NCI-H82 treated with DMSO at 0.1 percent for 48 hours (cell line): Measurements from ENCODE around the gene MATR3.
"Not testable (repeated sequence)": the region's sequence is repeated elsewhere in the genome, so short reads cannot be mapped to it uniquely, and the experiment has no call there.

Source experiments
- DNase-seq: peaks from one replicate; lab custom pipeline; 2025; ENCODE audit not compliant: unreplicated experiment; lab: John Stamatoyannopoulos, UW

Gene MATR3

DNA sequence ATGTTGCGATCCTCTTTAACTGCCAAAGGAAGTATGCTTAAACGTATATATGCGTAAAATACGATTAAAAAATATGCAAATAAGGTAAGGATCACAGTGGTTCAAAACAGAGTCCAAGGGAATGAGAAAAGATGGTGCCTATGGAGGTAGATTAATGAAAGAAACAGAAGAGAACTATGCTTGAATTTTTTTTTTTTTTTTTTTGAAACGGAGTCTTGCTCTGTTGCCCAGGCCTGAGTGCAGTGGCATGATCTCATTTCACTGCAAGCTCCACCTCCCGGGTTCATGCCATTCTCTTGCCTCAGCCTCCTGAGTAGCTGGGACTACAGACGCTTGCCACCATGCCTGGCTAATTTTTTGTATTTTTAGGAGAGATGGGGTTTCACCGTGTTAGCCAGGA is 51.9 kb downstream of the MATR3 start:
- DNase-seq: not testable (repeated sequence)

DNA sequence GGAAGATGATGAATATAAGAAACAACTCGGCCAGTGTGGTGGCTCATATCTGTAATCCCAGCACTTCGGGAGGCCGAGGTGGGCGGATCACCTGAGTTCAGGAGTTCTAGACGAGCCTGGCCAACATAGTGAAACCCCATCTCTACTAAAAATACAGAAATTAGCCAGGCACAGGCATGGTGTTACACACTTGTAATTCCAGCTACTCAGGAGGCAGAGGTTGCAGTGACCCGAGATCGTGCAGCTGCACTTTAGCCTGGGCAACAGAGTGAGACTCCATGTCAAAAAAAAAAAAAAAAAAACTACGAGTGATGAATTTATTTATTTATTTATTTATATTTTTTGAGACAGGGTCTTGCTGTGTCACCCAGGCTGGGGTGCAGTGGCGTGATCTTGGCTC is 54.3 kb downstream of the MATR3 start:
- DNase-seq: not testable (repeated sequence)

DNA sequence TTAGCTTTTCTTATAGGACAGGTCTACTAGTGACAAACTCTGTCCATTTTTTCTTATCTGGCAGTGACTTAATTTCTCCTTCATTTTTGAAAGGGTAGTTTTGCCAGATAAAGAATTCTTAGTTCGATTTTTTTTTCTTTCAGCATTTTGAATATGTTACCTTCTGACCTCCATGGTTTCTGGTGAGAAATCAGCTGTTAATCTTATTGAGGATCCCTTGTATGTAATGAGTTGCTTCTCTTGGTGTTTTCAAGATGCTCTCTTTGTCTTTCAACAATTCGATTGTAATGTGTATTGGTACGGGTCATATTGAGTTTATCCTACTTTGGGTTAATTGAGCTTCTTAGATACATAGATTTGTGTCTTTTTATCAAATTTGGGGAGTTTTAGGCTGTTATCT is 60.6 kb downstream of the MATR3 start:
- DNase-seq: no peak

DNA sequence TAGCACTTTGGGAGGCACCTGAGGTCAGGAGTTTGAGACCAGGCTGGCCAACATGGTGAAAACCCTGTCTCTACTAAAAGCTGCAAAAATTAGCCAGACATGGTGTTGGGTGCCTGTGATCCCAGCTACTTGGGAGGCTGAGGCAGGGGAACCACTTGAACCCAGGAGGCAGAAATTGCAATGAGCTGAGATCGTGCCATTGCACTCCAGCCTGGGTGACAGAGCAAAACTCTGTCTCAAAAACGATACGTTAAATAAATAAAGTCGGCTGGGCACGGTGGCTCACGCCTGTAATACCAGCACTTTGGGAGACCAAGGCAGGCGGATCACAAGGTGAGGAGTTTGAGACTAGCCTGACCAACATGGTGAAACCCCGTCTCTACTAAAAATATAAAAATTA is 62.4 kb downstream of the MATR3 start:
- not testable (repeated sequence) for DNase-seq

DNA sequence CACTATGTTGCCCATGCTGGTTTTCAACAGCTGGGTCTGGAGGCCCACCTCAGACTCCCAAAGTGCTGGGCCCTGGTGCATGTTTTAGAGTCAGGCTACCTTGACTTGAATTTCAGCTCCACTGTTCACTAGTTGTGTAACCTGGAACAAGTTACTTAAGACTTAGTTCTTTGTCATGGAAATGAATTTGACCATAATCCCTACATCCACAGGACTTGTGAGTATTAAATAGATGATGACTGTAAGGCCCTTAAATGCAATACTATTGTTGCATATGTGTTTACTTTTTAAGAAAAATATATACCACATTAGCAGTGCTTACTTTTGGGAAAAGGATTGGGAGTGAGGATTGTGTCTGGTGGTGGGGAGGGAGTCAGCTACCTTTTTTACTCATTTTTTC is 64.5 kb downstream of the MATR3 start:
- no peak for DNase-seq

DNA sequence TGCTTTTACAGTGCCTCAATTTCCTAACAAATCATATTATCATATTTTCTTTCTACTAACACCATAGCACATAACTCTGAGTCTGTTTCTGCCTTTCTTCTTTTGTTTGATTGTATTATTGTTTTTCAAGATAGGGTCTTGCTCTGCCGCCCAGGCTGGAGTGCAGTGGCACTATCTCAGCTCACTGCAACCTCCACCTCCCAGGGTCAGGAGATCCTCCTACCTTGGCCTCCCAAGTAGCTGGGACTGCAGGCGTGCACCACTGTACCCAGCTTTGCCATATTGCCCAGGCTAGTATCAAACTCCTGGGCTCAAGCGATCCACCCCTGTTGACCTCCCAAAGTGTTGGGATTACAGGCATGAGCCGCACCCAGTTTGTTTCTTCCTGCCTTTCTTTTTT is 66.8 kb downstream of the MATR3 start:
- DNase-seq: no peak

DNA sequence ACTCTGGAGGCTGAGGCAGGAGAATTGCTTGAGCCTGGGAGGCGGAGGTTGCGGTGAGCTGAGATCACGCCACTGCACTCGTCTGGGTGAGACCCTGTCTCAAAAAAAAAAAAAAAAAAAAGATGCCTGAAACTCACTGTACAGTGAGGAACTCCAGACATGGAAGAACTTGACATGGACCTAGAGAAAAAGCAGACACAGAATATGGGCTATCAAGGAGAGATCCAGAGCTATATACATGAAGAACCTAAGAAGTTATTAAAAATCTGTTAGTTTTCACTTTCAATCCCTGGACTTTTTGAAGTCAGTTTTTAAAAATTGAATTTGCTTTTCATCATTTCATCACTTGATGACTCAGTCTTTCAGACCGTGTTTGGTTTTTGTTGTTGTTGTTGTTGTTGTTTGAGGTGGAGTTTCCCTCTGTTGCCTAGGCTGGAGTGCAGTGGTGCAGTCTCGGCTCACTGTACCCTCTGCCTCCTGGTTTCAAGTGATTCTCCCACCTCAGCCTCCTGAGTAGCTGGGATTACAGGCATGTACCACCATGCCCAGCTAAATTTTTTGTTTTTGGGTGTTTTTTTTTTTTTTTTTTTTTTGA is 68.4 kb downstream of the MATR3 start:
- no peak for DNase-seq

DNA sequence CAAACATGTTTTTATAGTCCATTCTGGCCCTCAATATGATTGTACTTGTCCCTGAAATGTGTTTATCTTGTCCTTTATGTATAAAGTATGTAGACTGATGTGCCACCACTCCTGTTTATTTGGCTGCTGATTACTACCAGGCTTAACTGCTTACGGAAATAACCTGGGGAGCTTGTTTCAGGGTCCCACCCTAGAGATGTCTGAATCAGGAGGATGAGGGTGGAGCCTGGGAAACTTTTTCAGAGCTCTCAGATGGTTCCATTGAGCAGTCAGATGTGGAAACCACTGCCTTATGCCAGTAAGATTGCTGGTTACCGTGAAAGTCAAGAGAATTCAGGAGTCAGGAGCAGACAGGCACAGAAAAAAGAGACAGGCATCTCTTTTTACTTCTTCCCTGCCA is 70.4 kb downstream of the MATR3 start:
- DNase-seq: no peak

DNA sequence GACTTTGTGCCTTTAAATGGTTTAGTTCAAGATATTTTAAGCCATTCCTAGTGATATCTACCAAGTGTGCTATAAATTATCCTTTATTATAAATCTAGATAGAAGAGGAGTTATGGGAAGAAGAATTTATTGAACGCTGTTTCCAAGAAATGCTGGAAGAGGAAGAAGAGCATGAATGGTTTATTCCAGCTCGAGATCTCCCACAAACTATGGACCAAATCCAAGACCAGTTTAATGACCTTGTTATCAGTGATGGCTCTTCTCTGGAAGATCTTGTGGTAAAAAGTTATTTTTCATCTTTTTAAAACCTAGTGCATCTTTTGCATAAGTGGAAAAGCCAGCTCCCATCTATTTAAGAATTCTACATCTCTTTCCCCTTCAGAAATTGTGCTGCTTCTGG is 70.9 kb downstream of the MATR3 start:
- DNase-seq: no peak

DNA sequence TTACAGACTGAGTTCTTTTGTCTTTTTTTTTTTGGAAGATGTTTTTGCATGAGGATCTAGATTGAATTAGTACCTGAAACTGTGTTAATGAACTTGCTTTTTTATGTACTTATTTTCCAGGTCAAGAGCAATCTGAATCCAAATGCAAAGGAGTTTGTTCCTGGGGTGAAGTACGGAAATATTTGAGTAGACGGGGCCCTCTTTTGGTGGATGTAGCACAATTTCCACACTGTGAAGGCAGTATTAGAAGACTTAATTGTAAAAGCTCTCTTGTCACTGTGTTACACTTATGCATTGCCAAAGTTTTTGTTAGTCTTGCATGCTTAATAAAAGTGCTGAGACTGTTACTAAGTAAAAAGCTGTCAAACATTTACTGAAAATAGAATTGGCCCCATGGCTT is 75.1 kb downstream of the MATR3 start:
- DNase-seq: no peak

DNA sequence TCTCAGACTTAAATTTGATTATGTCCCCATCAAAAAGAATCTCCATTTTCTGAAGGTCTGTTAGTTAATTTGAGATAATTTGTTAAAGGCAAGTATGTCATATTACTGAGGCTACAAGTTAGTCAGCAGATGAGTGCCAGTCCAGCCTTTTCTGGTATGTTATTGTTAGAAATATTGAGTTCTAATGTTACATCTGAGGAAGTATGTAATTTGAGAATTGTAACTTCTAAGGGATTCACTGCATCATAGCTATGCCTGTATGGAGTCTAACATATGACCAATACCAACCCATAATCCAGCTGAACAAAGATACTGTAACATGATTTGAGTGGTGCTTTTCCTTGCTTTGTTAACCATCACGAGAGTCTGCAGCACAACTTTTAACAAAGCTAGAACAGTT is 75.6 kb downstream of the MATR3 start:
- no peak for DNase-seq

DNA sequence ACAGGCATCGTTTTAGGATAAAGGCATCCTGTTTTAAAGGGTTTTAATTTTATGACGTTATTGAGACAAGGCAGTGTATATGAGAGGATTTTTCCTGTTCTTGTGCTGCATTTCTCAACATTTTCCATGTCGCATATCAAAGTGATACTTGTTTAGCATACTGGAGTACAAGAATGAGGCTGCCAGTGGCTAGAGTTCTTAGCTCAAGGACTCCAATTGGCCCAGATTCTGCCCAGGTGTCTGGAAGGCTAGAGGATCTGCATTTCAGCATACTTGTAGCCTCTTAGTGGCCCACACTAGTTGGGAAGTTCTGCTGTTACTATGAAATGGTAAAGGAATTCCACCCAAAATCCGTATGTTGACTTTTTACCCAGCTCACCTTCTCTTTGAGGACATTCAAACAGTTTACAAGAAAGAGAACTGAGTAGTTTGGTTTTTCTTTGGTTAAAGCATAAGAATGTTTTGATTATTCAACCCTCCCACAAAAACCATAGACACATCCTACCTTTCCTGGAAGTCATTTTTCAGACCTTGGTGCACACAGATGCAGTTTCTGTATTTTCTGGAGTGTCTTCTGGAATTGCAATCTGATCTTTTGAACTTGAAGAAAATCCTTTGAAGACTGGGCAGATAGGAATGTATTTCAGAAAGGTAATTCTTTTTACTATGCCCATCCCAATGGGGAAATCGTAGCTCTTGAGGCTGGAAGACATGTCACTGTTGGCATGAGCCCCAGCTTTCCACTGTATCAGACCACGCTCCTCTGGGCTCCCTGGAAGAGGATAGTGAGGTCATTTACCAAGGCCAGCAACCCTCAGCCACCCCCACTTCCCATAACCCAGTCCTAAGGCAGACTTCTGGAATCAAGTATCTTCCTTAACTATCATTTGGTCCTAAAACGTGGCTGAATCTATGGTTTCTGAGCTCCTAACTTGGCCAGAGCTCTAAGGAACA is 78.2 kb downstream of the MATR3 start:
- no peak for DNase-seq

DNA sequence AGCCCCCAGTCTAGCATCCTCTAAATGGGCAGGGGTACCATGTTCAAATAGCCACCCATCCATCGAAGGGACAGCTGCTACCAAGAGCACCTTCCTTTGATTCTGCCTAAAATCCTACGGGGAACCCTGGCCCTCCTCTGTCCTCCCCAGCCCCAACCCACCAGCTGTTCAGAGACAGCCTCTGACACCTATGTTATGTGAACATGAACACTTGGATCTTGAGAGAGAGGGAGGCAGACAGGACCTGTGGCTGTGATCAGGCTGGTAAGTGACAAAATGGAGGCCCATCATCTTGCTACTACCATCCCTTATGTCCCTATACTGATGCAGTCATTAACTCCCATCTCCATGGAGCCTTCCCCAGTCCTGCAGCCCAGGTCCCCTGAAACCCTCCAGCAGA is 81.4 kb downstream of the MATR3 start:
- DNase-seq: no peak

DNA sequence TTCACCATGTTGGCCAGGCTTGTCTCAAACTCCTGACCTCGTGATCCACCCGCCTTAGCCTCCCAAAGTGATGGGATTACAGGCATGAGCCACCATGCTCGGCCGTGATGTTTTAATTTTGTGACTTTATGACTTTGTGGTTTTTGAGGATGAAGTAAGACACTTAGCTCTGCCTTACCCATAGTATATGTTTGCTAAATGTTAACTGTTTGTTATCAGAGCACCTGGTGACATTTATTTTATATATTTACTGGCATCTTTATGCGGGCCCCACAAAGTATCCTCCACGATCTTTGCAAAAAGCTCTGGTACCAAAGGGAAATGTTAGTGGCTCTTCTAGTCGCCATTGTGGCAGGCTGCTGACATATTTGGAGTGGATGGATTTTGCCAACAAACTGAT is 82.8 kb downstream of the MATR3 start:
- no peak for DNase-seq

DNA sequence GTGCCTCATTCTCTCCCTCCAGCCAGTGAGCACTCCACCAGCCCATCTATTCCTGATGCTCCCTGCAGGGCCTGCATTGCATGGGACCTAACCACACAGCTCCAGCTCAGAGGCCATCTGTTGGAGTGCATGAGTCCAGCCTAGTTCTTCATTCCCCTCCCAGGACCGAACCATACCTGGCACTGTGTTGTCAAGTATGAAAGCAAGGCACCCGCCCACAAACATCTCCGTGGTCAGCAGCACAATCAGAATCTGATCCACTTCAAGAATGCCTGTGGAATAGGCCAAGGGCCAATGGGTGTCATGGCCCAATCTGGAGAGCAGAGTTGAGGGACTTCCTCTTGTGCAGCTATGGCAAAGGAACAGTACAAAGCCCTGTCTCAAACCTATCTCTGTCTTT is 83.7 kb downstream of the MATR3 start:
- DNase-seq: no peak

DNA sequence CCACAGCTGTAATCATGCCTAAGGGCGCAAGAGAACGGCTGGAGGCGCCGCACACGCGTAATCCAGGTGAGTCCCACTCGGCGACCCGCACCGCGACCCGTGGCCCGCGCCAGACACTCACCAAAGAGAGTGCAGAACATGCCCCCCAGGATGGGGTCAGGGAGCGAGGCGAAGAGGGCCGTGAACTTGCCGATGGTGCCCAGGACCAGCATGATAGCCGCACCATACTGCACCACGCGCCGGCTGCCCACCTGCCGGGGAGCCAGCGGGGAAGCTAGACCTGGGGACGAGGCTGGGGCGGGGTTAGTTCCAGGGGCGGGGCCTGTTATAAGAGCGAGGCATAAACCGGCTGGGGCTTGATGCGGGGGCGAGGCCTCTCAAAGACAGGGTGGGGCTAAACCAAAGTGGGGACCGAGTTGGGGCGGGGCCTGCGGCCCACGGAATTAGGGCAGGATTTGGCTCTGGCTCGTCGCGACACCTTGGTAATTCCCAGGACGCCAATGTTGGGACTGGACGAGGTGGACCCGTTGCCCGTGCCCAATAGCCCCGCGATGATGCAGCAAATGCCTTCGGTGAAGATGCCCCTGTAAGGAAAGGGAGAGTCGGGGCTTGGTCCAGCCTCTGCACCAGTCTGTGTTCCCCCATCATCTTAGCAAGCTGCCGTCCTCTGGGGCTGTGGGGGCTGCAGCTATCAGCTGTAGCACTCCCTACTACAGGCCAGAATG is 84.7 kb downstream of the MATR3 start:
- no peak for DNase-seq

DNA sequence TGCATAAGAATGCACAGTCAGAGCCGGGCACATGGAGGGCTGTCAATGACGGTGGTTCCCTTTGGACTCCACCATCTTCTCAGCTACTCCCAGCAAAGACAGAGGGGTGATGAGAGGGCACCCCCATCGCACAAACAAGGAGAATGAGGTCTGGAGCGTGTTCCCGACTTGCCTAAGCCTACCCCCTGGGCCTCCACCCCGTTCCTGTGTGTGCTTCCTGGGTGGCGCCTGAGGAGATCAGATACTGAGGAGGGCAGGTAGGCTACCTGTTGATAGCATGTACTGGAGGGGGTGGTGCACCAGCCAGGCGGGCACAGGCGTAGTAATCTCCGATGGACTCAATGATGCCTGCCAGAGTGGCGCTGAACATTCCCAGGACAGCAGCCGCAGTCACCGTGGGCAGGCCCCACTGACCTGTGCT is 85.4 kb downstream of the MATR3 start:
- DNase-seq: no peak

DNA sequence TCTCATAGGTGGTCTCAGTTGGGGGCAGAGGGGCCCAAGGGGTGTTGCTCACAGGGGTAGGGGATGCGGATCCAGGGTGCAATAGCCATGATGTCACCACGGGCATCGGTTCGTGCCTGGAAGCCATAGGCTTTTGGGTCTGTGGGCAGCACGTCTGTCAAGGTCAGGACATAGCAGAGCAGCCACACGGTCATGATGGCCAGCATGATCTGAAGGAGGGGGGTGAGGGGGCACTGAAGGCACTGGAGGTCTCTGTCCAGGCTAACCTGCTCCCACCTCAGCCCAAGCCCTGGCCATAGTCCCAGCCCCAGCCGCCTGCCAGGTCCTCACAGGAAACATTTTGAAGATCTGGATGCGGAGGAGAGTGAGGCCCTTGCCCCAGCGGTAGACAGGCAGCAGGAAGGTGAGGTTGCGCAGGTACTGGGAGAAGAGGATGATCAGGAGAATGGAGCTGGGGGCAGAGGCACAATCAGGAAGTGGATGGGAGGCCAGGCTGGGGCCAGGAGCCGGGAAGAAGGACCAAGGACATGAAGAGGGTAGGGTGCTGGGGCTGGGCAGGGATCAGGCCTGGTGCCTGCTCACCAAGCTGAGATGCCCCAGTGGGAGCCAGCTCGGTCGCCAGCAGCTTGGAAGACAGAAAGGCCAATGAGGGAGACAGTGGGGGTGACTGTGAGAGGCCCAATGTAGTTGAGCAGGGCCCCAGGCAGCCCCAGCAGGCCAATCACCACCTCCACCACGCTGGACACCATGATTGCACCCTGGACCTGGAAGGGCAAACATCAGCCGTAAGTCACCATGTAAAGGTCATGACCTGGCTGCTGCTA is 86.3 kb downstream of the MATR3 start:
- DNase-seq: no peak
